A549 (cell line): Measurements from ENCODE around the gene TNFSF8.

ENCODE experiments used
- BHLHE40 ChIP-seq: IDR thresholded peaks from 2 replicates; pipeline ENCODE4 v1.6.1; 2012; ENCODE audit warnings: low read depth, low read length, inconsistent platforms
- CHD2 ChIP-seq: fragments of 150-350 bp; IDR thresholded peaks from 2 replicates; pipeline ENCODE4 v1.6.1; 2014; ENCODE audit warnings: low read length; ENCODE audit not compliant: partially characterized antibody
- HDAC2 ChIP-seq: fragments of 200-600 bp; sonication (generic); IDR thresholded peaks from 2 replicates; pipeline ENCODE4 v1.6.1; 2016
- MAFK ChIP-seq: fragments of 450-650 bp; IDR thresholded peaks from 2 replicates; pipeline ENCODE4 v1.6.1; 2014; ENCODE audit not compliant: partially characterized antibody
- MAZ ChIP-seq: fragments of 150-350 bp; IDR thresholded peaks from 2 replicates; pipeline ENCODE4 v1.6.1; 2014; ENCODE audit warnings: antibody characterized with exemption, low read depth, low read length, borderline replicate concordance
- PHF8 ChIP-seq: fragments of 200-600 bp; sonication (generic); IDR thresholded peaks from 2 replicates; pipeline ENCODE4 v1.6.1; 2016; ENCODE audit warnings: low read depth, mild to moderate bottlenecking, antibody characterized with exemption, moderate library complexity, borderline replicate concordance
- RAD21 ChIP-seq, 2 experiments: fragments of >200 bp in 1 of 2; sonication (Bioruptor Twin) in 1 of 2; formaldehyde crosslinking in 1 of 2; IDR thresholded peaks in 1 of 2; conservative IDR thresholded peaks in 1 of 2; 2 replicates in 1 of 2; 3 replicates in 1 of 2; pipeline ENCODE4 v1.6.1; 2012 to 2018; ENCODE audit warnings: inconsistent platforms in 1 of 2
- TP53 ChIP-seq: fragments of 250-450 bp; sonication (Bioruptor Pico); IDR thresholded peaks from 2 replicates; pipeline ENCODE4 v1.5.0; 2021; ENCODE audit warnings: mild to moderate bottlenecking, moderate library complexity
- ZFP36 ChIP-seq: fragments of 450-650 bp; IDR thresholded peaks from 2 replicates; pipeline ENCODE4 v1.6.1; 2014; ENCODE audit warnings: borderline replicate concordance; ENCODE audit not compliant: partially characterized antibody
- ZNF302 ChIP-seq: fragments of 250-450 bp; sonication (Bioruptor Pico); IDR thresholded peaks from 2 replicates; pipeline ENCODE4 v1.9.0; 2021; ENCODE audit warnings: inconsistent platforms, mild to moderate bottlenecking, moderate library complexity
- TF ChIP-seq, protein P1 (sequence below): fragments of 200-600 bp; sonication (generic); IDR thresholded peaks from 2 replicates; pipeline ENCODE4 v1.6.1; 2016; ENCODE audit warnings: antibody characterized with exemption, mild to moderate bottlenecking, moderate library complexity
- TF ChIP-seq, protein P2 (sequence below): fragments of >200 bp; sonication (Bioruptor Twin); formaldehyde crosslinking; IDR thresholded peaks from 3 replicates; pipeline ENCODE4 v1.5.1; 2016
- TF ChIP-seq, protein P3 (sequence below): fragments of 250-450 bp; sonication (Bioruptor Pico); IDR thresholded peaks from 2 replicates; pipeline ENCODE4 v1.5.0; 2021; ENCODE audit warnings: mild to moderate bottlenecking, moderate library complexity, borderline replicate concordance
- TF ChIP-seq, protein P4 (sequence below): IDR thresholded peaks from 2 replicates; pipeline ENCODE4 v1.6.1; 2012

DNA sequence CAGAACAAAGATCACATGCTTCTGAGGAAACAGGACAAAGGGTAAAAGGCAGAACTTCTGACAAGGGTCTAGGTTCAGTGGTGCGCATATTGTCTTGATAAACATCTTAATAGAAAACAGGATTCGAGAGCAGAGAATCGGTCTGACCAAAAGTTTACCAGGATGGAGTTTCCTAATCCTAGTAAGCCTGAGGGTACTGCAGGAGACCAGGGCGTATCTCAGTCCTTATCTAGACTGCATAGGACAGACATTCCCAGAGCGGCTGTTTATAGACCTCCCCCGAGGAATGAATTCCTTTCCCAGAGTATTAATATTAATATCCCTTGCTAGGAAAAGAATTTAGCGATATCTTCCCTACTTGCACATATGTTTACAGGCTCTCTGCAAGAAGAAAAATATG, 32.4 kb upstream of the TNFSF8 start:
- TF ChIP-seq TP53 (CRISPR knock-in tag): no peak
- TF ChIP-seq, protein P1, sequence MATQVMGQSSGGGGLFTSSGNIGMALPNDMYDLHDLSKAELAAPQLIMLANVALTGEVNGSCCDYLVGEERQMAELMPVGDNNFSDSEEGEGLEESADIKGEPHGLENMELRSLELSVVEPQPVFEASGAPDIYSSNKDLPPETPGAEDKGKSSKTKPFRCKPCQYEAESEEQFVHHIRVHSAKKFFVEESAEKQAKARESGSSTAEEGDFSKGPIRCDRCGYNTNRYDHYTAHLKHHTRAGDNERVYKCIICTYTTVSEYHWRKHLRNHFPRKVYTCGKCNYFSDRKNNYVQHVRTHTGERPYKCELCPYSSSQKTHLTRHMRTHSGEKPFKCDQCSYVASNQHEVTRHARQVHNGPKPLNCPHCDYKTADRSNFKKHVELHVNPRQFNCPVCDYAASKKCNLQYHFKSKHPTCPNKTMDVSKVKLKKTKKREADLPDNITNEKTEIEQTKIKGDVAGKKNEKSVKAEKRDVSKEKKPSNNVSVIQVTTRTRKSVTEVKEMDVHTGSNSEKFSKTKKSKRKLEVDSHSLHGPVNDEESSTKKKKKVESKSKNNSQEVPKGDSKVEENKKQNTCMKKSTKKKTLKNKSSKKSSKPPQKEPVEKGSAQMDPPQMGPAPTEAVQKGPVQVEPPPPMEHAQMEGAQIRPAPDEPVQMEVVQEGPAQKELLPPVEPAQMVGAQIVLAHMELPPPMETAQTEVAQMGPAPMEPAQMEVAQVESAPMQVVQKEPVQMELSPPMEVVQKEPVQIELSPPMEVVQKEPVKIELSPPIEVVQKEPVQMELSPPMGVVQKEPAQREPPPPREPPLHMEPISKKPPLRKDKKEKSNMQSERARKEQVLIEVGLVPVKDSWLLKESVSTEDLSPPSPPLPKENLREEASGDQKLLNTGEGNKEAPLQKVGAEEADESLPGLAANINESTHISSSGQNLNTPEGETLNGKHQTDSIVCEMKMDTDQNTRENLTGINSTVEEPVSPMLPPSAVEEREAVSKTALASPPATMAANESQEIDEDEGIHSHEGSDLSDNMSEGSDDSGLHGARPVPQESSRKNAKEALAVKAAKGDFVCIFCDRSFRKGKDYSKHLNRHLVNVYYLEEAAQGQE: no peak
- TF ChIP-seq CHD2: no peak
- no peak for TF ChIP-seq RAD21 (conservative IDR thresholded peaks at IDR 0.05 in 1 of 2, IDR thresholded peaks at IDR 0.05 in 1 of 2)
- TF ChIP-seq, protein P2, sequence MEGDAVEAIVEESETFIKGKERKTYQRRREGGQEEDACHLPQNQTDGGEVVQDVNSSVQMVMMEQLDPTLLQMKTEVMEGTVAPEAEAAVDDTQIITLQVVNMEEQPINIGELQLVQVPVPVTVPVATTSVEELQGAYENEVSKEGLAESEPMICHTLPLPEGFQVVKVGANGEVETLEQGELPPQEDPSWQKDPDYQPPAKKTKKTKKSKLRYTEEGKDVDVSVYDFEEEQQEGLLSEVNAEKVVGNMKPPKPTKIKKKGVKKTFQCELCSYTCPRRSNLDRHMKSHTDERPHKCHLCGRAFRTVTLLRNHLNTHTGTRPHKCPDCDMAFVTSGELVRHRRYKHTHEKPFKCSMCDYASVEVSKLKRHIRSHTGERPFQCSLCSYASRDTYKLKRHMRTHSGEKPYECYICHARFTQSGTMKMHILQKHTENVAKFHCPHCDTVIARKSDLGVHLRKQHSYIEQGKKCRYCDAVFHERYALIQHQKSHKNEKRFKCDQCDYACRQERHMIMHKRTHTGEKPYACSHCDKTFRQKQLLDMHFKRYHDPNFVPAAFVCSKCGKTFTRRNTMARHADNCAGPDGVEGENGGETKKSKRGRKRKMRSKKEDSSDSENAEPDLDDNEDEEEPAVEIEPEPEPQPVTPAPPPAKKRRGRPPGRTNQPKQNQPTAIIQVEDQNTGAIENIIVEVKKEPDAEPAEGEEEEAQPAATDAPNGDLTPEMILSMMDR: no peak
- TF ChIP-seq PHF8: no peak
- TF ChIP-seq, protein P3, sequence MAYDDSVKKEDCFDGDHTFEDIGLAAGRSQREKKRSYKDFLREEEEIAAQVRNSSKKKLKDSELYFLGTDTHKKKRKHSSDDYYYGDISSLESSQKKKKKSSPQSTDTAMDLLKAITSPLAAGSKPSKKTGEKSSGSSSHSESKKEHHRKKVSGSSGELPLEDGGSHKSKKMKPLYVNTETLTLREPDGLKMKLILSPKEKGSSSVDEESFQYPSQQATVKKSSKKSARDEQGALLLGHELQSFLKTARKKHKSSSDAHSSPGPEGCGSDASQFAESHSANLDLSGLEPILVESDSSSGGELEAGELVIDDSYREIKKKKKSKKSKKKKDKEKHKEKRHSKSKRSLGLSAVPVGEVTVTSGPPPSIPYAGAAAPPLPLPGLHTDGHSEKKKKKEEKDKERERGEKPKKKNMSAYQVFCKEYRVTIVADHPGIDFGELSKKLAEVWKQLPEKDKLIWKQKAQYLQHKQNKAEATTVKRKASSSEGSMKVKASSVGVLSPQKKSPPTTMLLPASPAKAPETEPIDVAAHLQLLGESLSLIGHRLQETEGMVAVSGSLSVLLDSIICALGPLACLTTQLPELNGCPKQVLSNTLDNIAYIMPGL (CRISPR knock-in tag): no peak
- TF ChIP-seq MAFK: no peak
- TF ChIP-seq, protein P4, sequence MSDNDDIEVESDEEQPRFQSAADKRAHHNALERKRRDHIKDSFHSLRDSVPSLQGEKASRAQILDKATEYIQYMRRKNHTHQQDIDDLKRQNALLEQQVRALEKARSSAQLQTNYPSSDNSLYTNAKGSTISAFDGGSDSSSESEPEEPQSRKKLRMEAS: no peak
- TF ChIP-seq ZFP36: no peak
- no peak for TF ChIP-seq MAZ
- no peak for TF ChIP-seq BHLHE40
- TF ChIP-seq ZNF302: no peak
- no peak for TF ChIP-seq HDAC2
